Stimulated activated CD8-positive, alpha-beta memory T cell treated with anti-CD3 and anti-CD28 coated beads, Interleukin-15, amount 100 ng/mL, for 1 hour (primary cell): ENCODE measurements around the gene CTDSPL.

ENCODE experiments used
- DNase-seq: peaks from one replicate; pipeline ENCODE4 v3.0.0-alpha.2; 2020; ENCODE audit warnings: low read depth

Gene CTDSPL

GRCh38 chr3:37891227-37891626 is 29.5 kb downstream of the CTDSPL start:
- no peak for DNase-seq

DNA sequence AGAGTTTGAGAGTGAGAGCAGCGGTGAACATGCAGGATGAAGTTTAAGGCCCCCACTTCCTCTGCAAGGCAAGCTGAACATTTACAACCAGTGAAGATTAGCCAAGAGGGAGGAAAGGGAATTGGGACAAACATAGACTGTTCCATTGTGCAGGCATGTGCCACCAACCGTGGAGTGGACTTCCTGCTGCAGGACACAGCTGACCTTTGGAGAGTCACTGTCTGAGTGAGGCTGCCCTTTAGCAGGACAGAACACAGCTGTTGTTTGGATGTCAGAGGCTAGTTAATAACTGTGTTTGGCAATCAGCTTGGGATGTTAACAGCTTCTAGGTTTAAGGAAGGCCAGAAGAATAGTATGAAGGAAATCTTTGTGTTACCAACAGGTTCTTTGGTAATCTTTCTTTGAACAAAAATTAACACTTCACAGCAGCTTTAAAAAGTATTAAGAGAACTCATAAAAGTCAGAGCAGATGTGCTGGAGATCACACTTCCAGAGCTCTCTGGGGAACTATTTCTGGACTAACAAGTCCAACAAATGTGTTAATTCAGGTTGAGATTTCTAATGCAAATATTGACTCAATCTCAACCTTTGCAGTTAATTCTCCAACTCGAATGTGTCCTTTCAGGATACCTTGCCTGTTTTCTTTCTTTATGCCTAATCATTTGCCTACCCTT is 31.4 kb downstream of the CTDSPL start:
- DNase-seq, result no peak

DNA sequence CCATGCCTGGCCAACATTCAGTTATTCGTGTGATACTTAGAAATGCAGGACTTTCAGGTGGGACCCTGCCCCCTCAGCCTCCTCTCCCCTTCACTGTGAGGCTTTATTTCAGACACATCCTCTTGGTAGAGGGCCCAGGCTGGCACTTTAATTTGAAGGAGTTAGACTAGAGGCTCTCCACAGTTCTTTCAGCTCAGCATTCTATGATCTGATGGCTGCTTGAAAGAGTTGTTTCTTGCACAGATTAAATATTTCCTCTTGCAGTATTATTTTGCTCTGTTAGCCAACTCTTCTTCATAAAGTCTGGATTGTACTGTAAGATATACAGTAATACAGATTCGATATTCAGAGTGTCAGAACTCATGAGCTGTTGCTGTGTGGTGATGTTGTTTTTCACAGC is 35.1 kb downstream of the CTDSPL start:
- DNase-seq, result no peak

- DNase-seq, result no peak
These were observed 36.1 kb downstream of the CTDSPL start for GRCh38 chr3:37897763-37898162.

- no peak for DNase-seq
These were observed 36.7 kb downstream of the CTDSPL start for GRCh38 chr3:37898424-37898823.

- DNase-seq, result no peak
These were observed 37.5 kb downstream of the CTDSPL start for GRCh38 chr3:37899101-37899707.

DNA sequence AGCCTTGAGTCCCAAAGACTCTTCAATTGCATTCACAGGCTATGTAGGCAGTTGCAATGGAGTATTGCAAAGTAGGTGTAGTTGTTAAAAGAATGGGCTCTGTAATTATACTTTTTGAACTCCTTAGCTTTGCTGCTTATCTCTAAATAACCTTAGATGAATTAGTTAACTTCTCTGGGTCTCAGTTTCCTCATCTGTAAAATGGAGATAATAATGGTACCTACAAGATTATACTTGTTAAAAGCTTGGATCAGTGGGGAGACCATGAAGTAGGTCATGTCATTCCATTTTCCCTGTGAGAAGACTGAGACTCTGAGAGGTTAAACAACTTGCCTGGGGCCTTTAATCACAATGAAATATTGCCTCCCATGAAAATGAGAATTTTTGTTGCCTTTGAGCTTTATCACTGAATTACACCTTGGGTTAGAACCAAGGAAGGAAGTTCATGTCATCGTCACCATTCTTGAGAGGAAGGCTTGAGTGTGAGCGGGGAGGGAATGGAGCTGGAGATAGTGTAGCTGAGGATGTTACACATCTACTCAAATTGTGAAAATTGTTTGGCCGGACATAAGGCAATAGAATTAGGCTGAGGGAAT is 38.1 kb downstream of the CTDSPL start:
- DNase-seq, result no peak

- DNase-seq, result no peak
These were observed 40.0 kb downstream of the CTDSPL start for GRCh38 chr3:37901721-37902120.

- no peak for DNase-seq
These were observed 41.0 kb downstream of the CTDSPL start for GRCh38 chr3:37902674-37903073.

DNA sequence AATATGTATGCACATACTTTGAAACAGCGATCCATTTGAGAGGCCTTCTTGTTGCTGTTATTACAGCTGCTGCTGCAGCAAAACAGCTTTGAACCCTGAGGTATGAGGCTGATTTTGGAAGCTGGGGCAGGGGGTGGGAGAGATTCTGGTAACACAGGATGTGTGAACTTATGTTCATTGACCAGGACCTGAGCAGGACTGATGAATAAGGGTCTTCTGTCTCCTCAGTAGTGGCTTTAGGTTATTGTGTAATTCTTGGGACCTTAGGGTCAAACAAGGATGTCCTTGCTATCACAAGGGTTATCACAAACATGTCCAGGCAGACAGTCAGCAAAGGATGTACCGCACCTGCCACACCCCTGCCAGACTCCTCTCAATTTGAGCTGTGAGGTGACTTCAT is 41.6 kb downstream of the CTDSPL start:
- DNase-seq, result no peak

DNA sequence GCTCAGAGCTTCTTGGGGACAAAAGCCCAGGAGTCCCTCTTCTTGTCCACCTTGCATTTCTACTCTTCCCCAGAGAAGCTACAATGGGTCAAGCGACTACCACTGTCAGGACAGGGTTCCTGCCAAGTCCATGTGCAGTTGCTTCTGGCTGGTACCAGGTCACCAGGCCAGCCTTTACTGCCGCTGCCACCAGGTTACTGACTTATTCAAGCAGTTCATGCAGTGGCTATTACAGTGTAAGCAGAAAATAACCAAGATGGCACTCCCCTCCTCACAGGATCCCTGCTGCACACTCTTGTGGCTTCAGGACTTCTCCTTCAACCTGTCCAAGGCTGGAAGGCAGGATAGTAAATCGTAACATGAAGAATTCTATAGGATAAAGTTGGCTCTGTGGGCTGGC is 42.1 kb downstream of the CTDSPL start:
- no peak for DNase-seq

DNA sequence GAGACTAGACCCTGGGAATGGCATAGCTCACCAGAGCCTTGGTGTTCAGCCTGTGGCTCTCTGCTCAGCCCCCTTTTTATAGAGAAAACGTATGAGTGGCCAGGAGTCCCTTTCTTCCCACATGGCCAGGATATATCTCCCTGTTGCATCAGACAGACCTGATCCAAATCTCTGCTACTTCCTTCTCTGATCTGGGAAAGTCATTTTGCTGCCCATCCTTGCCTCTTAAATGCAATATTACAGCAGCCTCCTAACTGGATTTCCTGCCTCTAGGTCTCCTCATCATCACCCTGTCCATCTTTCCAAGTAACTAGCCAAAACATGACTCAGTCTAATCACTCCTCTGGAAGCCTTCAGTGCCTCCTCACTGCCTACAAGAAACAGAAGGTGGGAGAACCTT is 42.9 kb downstream of the CTDSPL start:
- DNase-seq, result no peak

DNA sequence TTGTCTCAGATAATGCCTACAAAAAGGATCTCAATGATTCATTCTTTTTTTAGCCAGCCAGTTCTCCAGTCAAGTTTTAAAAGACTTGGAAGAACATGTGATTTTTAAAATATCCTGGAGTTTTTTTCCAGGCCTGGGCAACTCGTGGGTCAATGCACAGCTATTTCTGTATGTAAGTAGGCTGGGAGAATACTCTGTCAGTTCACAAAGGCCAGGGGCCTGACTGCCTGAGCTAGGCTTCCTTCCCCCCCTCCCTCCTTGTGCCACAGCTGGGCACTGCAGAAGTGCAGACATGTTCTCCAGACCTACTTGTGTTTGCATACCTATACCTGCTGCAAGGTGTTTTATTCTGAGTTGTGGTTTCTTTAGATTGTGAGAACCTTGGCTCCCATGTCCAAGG is 43.7 kb downstream of the CTDSPL start:
- DNase-seq, result no peak

- no peak for DNase-seq
These were observed 44.5 kb downstream of the CTDSPL start for GRCh38 chr3:37905987-37906674.

- DNase-seq, result no peak
These were observed 45.1 kb downstream of the CTDSPL start for GRCh38 chr3:37906734-37907282.

DNA sequence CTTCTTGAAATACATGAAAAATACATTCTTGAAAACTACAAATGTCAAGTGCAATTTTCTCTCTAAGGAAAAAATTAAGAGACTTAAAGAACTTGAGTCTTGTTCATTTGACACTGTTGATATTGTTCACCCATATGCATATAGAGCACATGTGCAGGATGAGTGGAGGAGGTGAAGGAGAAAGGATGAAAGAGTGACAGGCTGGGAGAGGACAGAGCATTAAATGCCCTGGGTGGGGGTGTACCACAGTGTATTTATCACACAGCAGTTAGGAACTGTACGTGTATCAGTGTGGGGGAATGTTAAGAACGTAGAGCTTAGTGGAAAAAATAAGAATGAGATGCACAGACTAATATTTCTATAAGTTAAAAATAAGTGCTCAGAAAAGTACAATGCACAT is 45.7 kb downstream of the CTDSPL start:
- no peak for DNase-seq

DNA sequence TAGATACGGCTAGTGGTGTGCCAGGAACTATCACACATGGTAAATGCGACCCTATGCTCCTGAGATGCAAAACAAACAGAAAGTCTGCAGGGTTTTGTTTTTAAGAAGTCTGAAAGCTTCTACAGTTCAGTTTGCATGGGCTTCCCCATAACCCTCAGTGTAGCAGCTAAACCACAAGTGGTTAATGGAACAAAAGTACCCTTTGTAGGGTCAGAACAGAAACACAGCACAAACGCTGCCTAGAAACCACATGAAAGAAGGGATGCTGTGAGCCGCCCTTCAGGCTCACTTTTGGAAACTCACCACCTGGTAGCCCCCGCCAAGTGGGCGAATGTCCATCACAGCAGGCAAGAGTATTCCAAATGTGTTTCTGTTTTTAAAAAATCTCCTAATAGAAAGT is 46.2 kb downstream of the CTDSPL start:
- no peak for DNase-seq

- DNase-seq, result no peak
These were observed 47.6 kb downstream of the CTDSPL start for GRCh38 chr3:37909067-37909911.

DNA sequence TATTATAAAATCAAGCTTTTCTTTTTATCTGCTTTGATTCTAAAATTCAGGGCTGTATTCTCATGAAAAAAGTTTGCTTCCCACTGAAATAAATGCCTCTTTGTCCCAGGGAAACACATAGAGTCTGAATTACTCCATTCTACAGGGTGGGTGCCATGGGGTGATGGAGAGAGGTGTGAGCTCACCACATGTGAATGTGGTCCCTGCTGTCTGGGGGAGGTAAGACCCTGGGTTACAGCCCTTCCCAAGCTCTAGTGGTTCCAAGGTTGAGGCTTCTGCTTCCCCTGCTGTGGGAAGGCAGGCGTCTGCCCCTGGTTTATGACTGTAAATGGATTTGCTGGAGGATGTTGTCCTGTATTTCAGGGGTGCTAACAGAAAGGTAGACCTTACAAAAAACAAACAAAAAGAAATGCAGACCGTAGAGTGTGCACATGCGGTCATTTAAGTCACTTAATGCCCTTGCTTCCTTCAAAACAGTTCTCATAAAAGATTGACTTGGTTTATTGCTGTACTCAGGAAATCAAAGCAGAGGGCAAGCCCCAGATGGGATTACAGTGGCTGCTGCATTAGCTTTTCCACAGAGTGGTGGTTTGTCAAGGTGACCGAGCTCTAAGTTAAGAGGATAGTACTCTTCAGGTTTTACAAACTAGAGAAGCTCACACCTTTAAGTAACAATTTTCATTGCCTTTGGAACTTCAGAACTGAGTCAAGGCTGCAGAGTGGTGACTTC is 49.2 kb downstream of the CTDSPL start:
- DNase-seq, result no peak

DNA sequence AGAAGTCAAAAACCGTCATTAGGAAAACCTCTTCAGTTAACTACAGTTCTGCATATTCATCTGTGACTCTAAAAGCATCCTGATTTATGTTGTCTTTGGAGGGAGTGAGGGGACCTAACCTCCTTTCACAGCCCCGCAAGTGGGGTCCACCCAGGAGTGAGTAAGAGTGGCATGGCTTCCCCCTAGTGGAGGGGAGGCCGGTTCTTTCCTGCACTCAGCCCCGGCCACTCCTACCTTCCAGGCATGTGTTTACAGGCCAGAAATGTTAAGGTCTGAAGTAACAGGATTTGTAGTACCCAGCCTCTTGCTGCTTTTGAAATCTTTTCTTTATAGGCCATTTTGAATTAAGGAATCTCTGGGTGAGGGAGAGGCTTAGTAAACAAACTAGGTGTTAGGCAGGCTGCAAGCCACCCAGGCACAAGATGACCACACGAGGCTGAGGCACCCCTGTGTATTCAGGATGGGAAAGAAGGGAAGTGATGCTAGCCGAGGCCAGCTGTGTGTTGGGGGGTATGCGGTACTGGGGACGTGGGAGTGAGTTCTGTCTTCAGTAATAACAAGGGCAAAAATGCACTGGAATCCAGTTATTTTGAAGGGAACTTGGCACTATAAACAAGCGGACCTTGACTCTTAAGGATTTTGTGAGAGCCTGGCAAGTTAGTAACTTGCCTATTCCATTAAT is 50.5 kb downstream of the CTDSPL start:
- DNase-seq, result no peak

DNA sequence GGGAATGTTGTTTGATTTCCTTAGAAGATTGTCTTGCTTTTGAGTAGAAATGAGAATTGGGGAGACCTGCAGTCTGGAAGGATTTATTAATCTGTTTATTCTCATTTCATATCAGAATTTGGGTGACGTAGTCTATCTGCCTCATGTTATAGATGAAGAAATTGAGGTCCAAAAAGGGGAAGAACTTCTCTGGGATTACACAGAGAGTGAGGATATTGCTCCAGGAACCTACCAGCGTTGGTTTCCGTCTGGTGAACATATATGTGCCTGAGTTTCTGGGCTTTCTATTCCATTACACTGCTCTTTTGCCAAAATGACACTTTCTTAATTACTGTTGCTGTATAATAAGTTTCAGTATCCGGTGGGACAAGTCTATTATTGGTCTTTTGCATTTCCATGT is 51.8 kb downstream of the CTDSPL start:
- DNase-seq, result no peak
